Heart left ventricle (tissue), 16 donors: ENCODE data around the gene PSMD4. TPM values are rescaled to one million over a fixed set of nuclear protein-coding genes. Genes with fewer than 3 reads are reported as not detected.
A peak's percentile ranks its signal among the peaks of the same experiment; 100 is the strongest.
"Not testable (repeated sequence)": the region's sequence is repeated elsewhere in the genome, so short reads cannot be mapped to it uniquely, and the experiment has no call there.

Source experiments
- ATAC-seq, 4 donors: fragments of 200-7000 bp; cut with Tn5 transposase; one replicate each; pipeline ENCODE4 v1.9.1; 2020 to 2022; ENCODE audit warnings: moderate library complexity in 4 of 4, mild to moderate bottlenecking in 3 of 4, moderate number of reproducible peaks in 1 of 4
- DNase-seq, 5 donors: peaks; one replicate each; pipeline ENCODE4 v3.0.0-alpha.2; 2020
- H3K27ac ChIP-seq, 12 donors: fragments of 200-600 bp; sonication (generic) in 4 of 12; one replicate each; pipeline versions ENCODE4 v1.5.0 to v1.8.0; 2016 to 2022; ENCODE audit warnings: mild to moderate bottlenecking in 2 of 12
- H3K27me3 ChIP-seq, 9 donors: fragments of 200-600 bp; sonication (generic) in 2 of 9; one replicate each; pipeline versions ENCODE4 v1.5.1 to v1.8.0; 2016 to 2022; ENCODE audit warnings: mild to moderate bottlenecking in 3 of 9
- H3K36me3 ChIP-seq, 9 donors: fragments of 200-600 bp; sonication (generic) in 2 of 9; one replicate each; pipeline versions ENCODE4 v1.5.0 to v1.8.0; 2018 to 2022; ENCODE audit warnings: mild to moderate bottlenecking in 2 of 9
- H3K4me1 ChIP-seq, 12 donors: fragments of 200-600 bp; sonication (generic) in 4 of 12; one replicate each; pipeline versions ENCODE4 v1.5.0 to v1.8.0; 2016 to 2022; ENCODE audit warnings: mild to moderate bottlenecking in 3 of 12
- H3K4me3 ChIP-seq, 12 donors: fragments of 200-600 bp; sonication (generic) in 4 of 12; one replicate each; pipeline versions ENCODE4 v1.5.0 to v1.8.0; 2017 to 2022; ENCODE audit warnings: mild to moderate bottlenecking in 9 of 12, moderate library complexity in 4 of 12
- H3K9me3 ChIP-seq, 12 donors: fragments of 200-600 bp; sonication (generic) in 4 of 12; one replicate each; pipeline versions ENCODE4 v1.5.0 to v1.8.0; 2016 to 2022; ENCODE audit warnings: mild to moderate bottlenecking in 1 of 12
- CTCF ChIP-seq, 12 donors: fragments of 200-600 bp; sonication (generic) in 4 of 12; IDR thresholded peaks; one replicate each; pipeline versions ENCODE4 v1.5.0 to v1.8.0; 2018 to 2022; ENCODE audit warnings: antibody characterized with exemption in 12 of 12, mild to moderate bottlenecking in 5 of 12
- POLR2A ChIP-seq, 2 donors: fragments of 450-650 bp; IDR thresholded peaks; one replicate each; pipeline ENCODE4 v1.6.1; 2017; ENCODE audit warnings: antibody characterized with exemption in 2 of 2, mild to moderate bottlenecking in 2 of 2, moderate library complexity in 2 of 2
- WGBS, 4 donors: extraction: QIAGEN DNeasy Blood & Tissue Kit in 2 of 4; methylation state at CpG; one replicate each; pipeline versions ENCODE4 v1.1.5 to v1.1.7; 2013 to 2018; 5-methylcytosine and 5-hydroxymethylcytosine counted together
- intact Hi-C, 10 donors: fragments of 100-400 bp; cut with DNase I; formaldehyde crosslinking; loops; one replicate each; pipeline versions ENCODE4 v1.11.1 to v1.14.2; 2022
- long read RNA-seq, 3 donors: library from polyadenylated mRNA; unstranded; transcript quantifications; one replicate each; pipeline ENCODE4 v2.0.0, GENCODE V29; 2020 to 2021
- polyA plus RNA-seq, 2 donors: library from polyadenylated mRNA; stranded (reverse); fragments of 200-250 nt; gene quantifications; one replicate each; pipeline ENCODE4 v1.2.3, GENCODE V29; 2013
- total RNA-seq, 9 donors: library from RNA; depleted of rRNA in 2 of 9; stranded (reverse); fragments of >200 nt in 2 of 9; fragmentation: NEBNext Ultra II Directional in 3 of 9; extraction: Animal tissue kit (Norgen Biotek cat#: 25700) in 3 of 9; gene quantifications; one replicate each; pipeline versions ENCODE4 v1.1.0 to v1.2.4, GENCODE V29; 2016 to 2023
- donor health status: ischemic (EF 13 %, LVEDD 7.1; RV severe dilation, severe dysfunction).
- donor health status: healthy with polysubstance abuse.
- donor health status: DM: no; HTN: yes; CAD: no.
- donor health status: DM: no; HTN: no; CAD: no.
- donor health status: ischemic (EF 25% LVEDD 6.9; RV normal size, moderate dysfunction).
- donor health status: ischemic (EF 25% LVEDD 5.7; RV mildly dilated, moderate dysfunction).
- donor health status: healthy.
- donor health status: DM: yes; HTN: yes; CAD: no.
- donor health status: ischemic (EF 35%, LVEDD 5.7; RV mildly dilated, moderate dysfunction).
- donor health status: nonischemic (EF 11% LVEDD 7.7; RV severe dilation, severe dysfunction).
- donor health status: DM: yes; HTN: yes; CAD: no.
- donor health status: PGD.
- donor health status: ischemic (EF 29% LVEDD 5.4; RV normal size, mild dysfunction).
- donor health status: nonischemic (EF 23%, LVEDD 6.1; RV moderate dilation, normal function).

Gene PSMD4
- 100 to 1,000 TPM; 127 to 181 (median 138) TPM for total RNA-seq
- polyA plus RNA-seq: 100 to 1,000 TPM; 205 to 231 TPM
- long read RNA-seq, donor 1, transcript PSMD4-201 (10 exons, 1,333 nt): minor isoform, 14 of 254 reads
- long read RNA-seq, donor 1, transcript PSMD4-202 (10 exons, 1,350 nt): major isoform, 210 of 254 reads
- long read RNA-seq, donor 1, partial matches to known transcripts: 6 of 254 reads
- long read RNA-seq, donor 1, other reads (novel, unspliced or antisense): 24 of 254 reads
- long read RNA-seq, donor 2, transcript PSMD4-201 (10 exons, 1,333 nt): minor isoform, 28 of 704 reads
- long read RNA-seq, donor 2, transcript PSMD4-202 (10 exons, 1,350 nt): major isoform, 596 of 704 reads
- long read RNA-seq, donor 2, partial matches to known transcripts: 20 of 704 reads
- long read RNA-seq, donor 2, other reads (novel, unspliced or antisense): 60 of 704 reads
- long read RNA-seq, donor 3, transcript PSMD4-202 (10 exons, 1,350 nt): major isoform, 164 of 198 reads
- long read RNA-seq, donor 3, transcript PSMD4-201 (10 exons, 1,333 nt): minor isoform, 7 of 198 reads
- long read RNA-seq, donor 3, partial matches to known transcripts: 8 of 198 reads
- long read RNA-seq, donor 3, other reads (novel, unspliced or antisense): 19 of 198 reads

DNA sequence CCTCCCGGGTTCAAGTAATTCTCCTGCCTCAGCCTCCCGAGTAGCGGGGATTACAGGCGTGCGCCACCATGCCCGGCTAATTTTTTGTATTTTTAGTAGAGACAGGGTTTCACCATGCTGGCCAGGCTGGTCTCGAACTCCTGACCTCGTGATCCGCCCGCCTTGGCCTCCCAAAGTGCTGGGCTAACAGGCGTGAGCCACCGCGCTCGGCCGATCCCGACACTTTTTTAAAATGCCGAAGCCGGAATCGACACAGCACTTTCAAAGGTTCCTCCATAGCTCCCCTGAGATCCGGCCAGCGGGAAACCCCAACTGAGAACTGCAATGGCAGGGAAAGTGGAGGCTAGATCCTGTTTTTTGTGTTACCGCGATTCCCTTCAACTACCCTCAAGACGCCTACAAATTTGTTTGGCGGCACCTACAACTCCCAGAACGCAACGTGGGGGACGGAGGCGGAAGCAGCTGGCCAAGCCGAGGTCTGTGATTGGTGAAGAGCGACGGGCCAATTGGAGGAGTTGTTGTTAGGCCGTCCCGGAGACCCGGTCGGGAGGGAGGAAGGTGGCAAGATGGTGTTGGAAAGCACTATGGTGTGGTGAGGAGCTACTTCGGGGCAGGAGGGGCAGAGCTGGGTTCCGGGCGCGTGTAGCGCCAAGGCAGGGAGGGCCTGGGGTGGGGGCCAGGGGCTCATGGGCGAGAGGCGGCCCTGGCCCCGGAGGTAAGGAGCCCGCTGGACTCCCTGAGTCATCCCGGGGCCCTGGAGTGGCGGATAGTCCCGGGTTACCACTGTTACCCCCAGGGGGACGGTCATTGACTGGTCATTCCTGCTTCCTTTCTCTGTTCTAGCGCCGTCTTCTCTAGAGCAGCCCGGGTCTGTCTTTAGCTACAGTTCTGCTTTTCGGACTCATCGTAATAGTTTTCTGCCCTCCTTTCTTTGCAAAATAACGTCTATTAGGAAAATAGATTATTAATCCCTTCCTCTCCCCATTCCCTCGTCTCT, at the start of gene PSMD4:
PSMD4 (plus strand) TSS at position 518 of the 997 bp plus-strand sequence; CDS start at position 567, 49 bp downstream.
- ATAC-seq (peak; percentile 98 to 99 (median 99)), DNase-seq (peak; percentile 96)
- Histone ChIP-seq H3K27ac (peak within 1 kb of the TSS; percentile 73 to 95 (median 90)), H3K4me3 (peak within 1 kb of the TSS; percentile 63 to 97 (median 88)), H3K9me3 (no peaks in the 10 kb centered on the region), H3K27me3 (no peaks in the 10 kb centered on the region), H3K36me3 (peaks cover 0 to 12% (median 5%) of the 10 kb centered on the region in 9 donors), H3K4me1 (peaks cover 0 to 26% (median 9%) of the 10 kb centered on the region in 12 donors)
- WGBS, 4 donors: 9 to 14% (median 12%) methylated on average over 50 to 56 of the region's 56 CpGs
- intact Hi-C loops: loop anchor here in 7 of 10 donors (1.0 to 10.0 kb wide), 8 partner anchors 27 to 160 kb away; partner anchors contain the start of genes PIP5K1A (in 4 of the 7) and VPS72 (in 2 of the 7)
- TF ChIP-seq POLR2A (IDR thresholded peaks at IDR 0.05): peak in 1 of 2 donors; percentile 86
- TF ChIP-seq CTCF (IDR thresholded peaks at IDR 0.05): no peak

DNA sequence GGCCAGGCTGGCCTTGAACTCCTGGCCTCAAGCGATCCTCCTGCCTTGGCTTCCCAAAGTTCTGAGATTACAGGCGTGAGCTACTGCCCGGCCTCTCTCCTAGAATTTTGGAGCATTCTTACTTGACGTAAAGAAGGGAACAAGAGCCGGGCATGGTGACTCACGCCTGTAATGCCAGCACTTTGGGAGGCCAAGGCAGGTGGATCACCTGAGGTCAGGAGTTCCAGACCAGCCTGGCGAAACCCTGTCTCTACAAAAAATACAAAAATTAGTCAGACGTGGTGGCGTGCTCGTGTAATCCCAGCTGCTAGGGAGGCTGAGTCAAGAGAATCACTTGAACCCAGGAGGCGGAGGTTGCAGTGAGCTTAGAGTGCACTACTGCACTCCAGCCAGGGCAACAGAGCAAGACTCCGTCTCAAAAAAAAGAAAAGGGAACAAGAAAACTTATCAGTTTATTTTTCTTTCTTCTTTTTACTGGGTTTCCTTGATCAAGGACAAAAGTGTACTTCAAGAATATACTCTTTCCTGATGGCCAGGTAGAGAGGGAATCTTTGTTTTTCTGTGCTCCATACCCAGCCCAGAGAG, 49.1 kb upstream of the PSMD4 start:
- not testable (repeated sequence) for DNase-seq, H3K27me3 ChIP-seq, H3K27ac ChIP-seq, H3K4me3 ChIP-seq, ATAC-seq, H3K9me3 ChIP-seq
- 94 to 96% (median 95%) methylated on average over 12 of the region's 12 CpGs for WGBS, 4 donors
- H3K36me3 ChIP-seq: peaks cover 0 to 66% (median 48%) of the 10 kb centered on the region in 9 donors
- peaks cover 0 to 43% (median 22%) of the 10 kb centered on the region in 12 donors for H3K4me1 ChIP-seq
- intact Hi-C loops: loop anchor here in 1 of 10 donors (5.0 kb wide), 1 partner anchor 37 kb away; no protein-coding TSS in a partner anchor

GRCh38 chr1:151210830-151211229, 43.7 kb upstream of the PSMD4 start:
- no peak for DNase-seq
- Histone ChIP-seq H3K27me3 (no peaks in the 10 kb centered on the region), H3K27ac (no peak overlapping the region), H3K36me3 (peaks cover 0 to 73% (median 49%) of the 10 kb centered on the region in 9 donors), H3K4me3 (no peak overlapping the region), H3K9me3 (no peaks in the 10 kb centered on the region), H3K4me1 (peaks cover 0 to 27% (median 6%) of the 10 kb centered on the region in 12 donors)
- TF ChIP-seq CTCF (IDR thresholded peaks at IDR 0.05) (no peak), POLR2A (IDR thresholded peaks at IDR 0.05) (no peak)
- WGBS, 4 donors: 83 to 94% (median 92%) methylated on average over 1 of the region's 1 CpG
- no peak for ATAC-seq
- intact Hi-C loops: no loop called here
